ENCODE measurements around the gene WDR4.

GRCh38 chr21:42845296-42845965 is 33.9 kb downstream of the WDR4 start:
- TF ChIP-seq CTCF (IDR thresholded peaks at IDR 0.05): no peak
- TF ChIP-seq POLR2A (IDR thresholded peaks at IDR 0.05): no peak
